H9 (cell line): Measurements from ENCODE around the gene TMEM217. TPM values are rescaled to one million over a fixed set of nuclear protein-coding genes. Genes with fewer than 3 reads are reported as not detected.

Experiments used
- DNase-seq: peaks from one replicate; pipeline ENCODE4 v3.0.0-alpha.2; 2017
- H2AFZ ChIP-seq: one replicate; pipeline ENCODE4 v1.6.1; 2013; ENCODE audit warnings: mild to moderate bottlenecking, low read length, control low read depth, moderate library complexity
- H2AK5ac ChIP-seq: 2 replicates; pipeline ENCODE4 v1.6.1; 2013; ENCODE audit warnings: low read length, control low read depth, mixed read lengths; ENCODE audit not compliant: insufficient read length
- H2BK120ac ChIP-seq: one replicate; pipeline ENCODE4 v1.6.1; 2013; ENCODE audit warnings: low read depth, mild to moderate bottlenecking, low read length, control low read depth, inconsistent platforms; ENCODE audit not compliant: poor library complexity, severe bottlenecking
- H2BK12ac ChIP-seq: 2 replicates; pipeline ENCODE4 v1.6.1; 2013; ENCODE audit warnings: low read length, control low read depth, mixed read lengths, low read depth; ENCODE audit not compliant: insufficient read length
- H2BK15ac ChIP-seq: 2 replicates; pipeline ENCODE4 v1.6.1; 2013; ENCODE audit warnings: low read depth, low read length, control low read depth
- H2BK20ac ChIP-seq: one replicate; pipeline ENCODE4 v1.6.1; 2013; ENCODE audit warnings: low read depth, mild to moderate bottlenecking, low read length, control low read depth, inconsistent platforms; ENCODE audit not compliant: poor library complexity, severe bottlenecking
- H2BK5ac ChIP-seq: 2 replicates; pipeline ENCODE4 v1.6.1; 2013; ENCODE audit warnings: low read length, control low read depth, mixed read lengths; ENCODE audit not compliant: insufficient read length
- H3K14ac ChIP-seq: 2 replicates; pipeline ENCODE4 v1.6.1; 2013; ENCODE audit warnings: low read length, control low read depth; ENCODE audit not compliant: insufficient read depth
- H3K18ac ChIP-seq: 2 replicates; pipeline ENCODE4 v1.6.1; 2013; ENCODE audit warnings: low read depth, mild to moderate bottlenecking, mixed read lengths, low read length, control low read depth; ENCODE audit not compliant: insufficient read length
- H3K23ac ChIP-seq: 2 replicates; pipeline ENCODE4 v1.6.1; 2013; ENCODE audit warnings: low read length, control low read depth, mixed read lengths, low read depth; ENCODE audit not compliant: insufficient read length
- H3K23me2 ChIP-seq: 2 replicates; pipeline ENCODE4 v1.6.1; 2013; ENCODE audit warnings: low read depth, mild to moderate bottlenecking, mixed read lengths, low read length, control low read depth; ENCODE audit not compliant: insufficient read length, poor library complexity, severe bottlenecking
- H3K27ac ChIP-seq: 2 replicates; pipeline ENCODE4 v1.5.1; 2013; ENCODE audit warnings: low read length, control low read depth, mixed read lengths, low read depth; ENCODE audit not compliant: insufficient read length
- H3K27me3 ChIP-seq: 2 replicates; pipeline ENCODE4 v1.6.1; 2013; ENCODE audit warnings: low read length, control low read depth, inconsistent platforms; ENCODE audit not compliant: insufficient read depth
- H3K4ac ChIP-seq: 2 replicates; pipeline ENCODE4 v1.6.1; 2013; ENCODE audit warnings: low read depth, mild to moderate bottlenecking, control low read depth, inconsistent platforms, low read length, moderate library complexity
- H3K4me1 ChIP-seq: 2 replicates; pipeline ENCODE4 v1.6.1; 2013; ENCODE audit warnings: low read length, control low read depth, inconsistent platforms; ENCODE audit not compliant: insufficient read depth
- H3K4me2 ChIP-seq: 2 replicates; pipeline ENCODE4 v1.6.1; 2013; ENCODE audit warnings: low read length, control low read depth, mixed read lengths; ENCODE audit not compliant: insufficient read length, insufficient read depth
- H3K56ac ChIP-seq: 2 replicates; pipeline ENCODE4 v1.6.1; 2013; ENCODE audit warnings: low read depth, mild to moderate bottlenecking, mixed read lengths, low read length, control low read depth; ENCODE audit not compliant: insufficient read length
- H3K79me1 ChIP-seq: 2 replicates; pipeline ENCODE4 v1.6.1; 2013; ENCODE audit warnings: low read depth, mild to moderate bottlenecking, moderate library complexity, low read length, control low read depth, inconsistent platforms; ENCODE audit not compliant: insufficient read depth, poor library complexity, severe bottlenecking
- H3K79me2 ChIP-seq: 2 replicates; pipeline ENCODE4 v1.6.1; 2013; ENCODE audit warnings: low read length, control low read depth, inconsistent platforms; ENCODE audit not compliant: insufficient read depth
- H3K9ac ChIP-seq: 2 replicates; pipeline ENCODE4 v1.6.1; 2013; ENCODE audit warnings: low read length, control low read depth, mixed read lengths; ENCODE audit not compliant: insufficient read length; ENCODE audit errors: extremely low read depth
- H3K9me3 ChIP-seq: one replicate; pipeline ENCODE4 v1.6.1; 2013; ENCODE audit warnings: low read depth, low read length, inconsistent platforms; ENCODE audit not compliant: control insufficient read depth
- H3T11ph ChIP-seq: one replicate; pipeline ENCODE4 v1.6.1; 2013; ENCODE audit warnings: mild to moderate bottlenecking, low read length, control low read depth, inconsistent platforms
- H4K20me1 ChIP-seq: one replicate; pipeline ENCODE4 v1.6.1; 2013; ENCODE audit not compliant: control insufficient read depth, insufficient read length, insufficient read depth
- H4K5ac ChIP-seq: 2 replicates; pipeline ENCODE4 v1.6.1; 2013; ENCODE audit warnings: low read depth, mild to moderate bottlenecking, mixed read lengths, low read length, control low read depth; ENCODE audit not compliant: insufficient read length
- H4K8ac ChIP-seq: replicated peaks from 2 replicates; pipeline ENCODE4 v1.6.1; 2013; ENCODE audit warnings: low read length, control low read depth, mixed read lengths, low read depth; ENCODE audit not compliant: insufficient read length
- H4K91ac ChIP-seq: 2 replicates; pipeline ENCODE4 v1.6.1; 2013; ENCODE audit warnings: low read depth, mild to moderate bottlenecking, moderate library complexity, mixed read lengths, low read length, control low read depth; ENCODE audit not compliant: insufficient read length
- H3K27ac Mint-ChIP-seq, 3 experiments: 2 replicates in 2 of 3; 3 replicates in 1 of 3; pipeline ENCODE4 v1.8.0; 2020 to 2021; ENCODE audit warnings: mixed read lengths in 3 of 3, mild to moderate bottlenecking in 1 of 3, moderate library complexity in 1 of 3
- H3K27me3 Mint-ChIP-seq: 2 replicates; pipeline ENCODE4 v1.8.0; 2021; ENCODE audit warnings: low read depth, mild to moderate bottlenecking, moderate library complexity, mixed read lengths
- H3K36me3 Mint-ChIP-seq, 3 experiments: 2 replicates in 2 of 3; 3 replicates in 1 of 3; pipeline ENCODE4 v1.8.0; 2020 to 2021; ENCODE audit warnings: low read depth in 3 of 3, mixed read lengths in 3 of 3; ENCODE audit not compliant: insufficient read depth in 1 of 3
- H3K4me1 Mint-ChIP-seq, 2 experiments: 2 replicates each; pipeline ENCODE4 v1.8.0; 2020; ENCODE audit warnings: mixed read lengths in 2 of 2
- H3K4me3 Mint-ChIP-seq, 2 experiments: 2 replicates in 1 of 2; 3 replicates in 1 of 2; pipeline ENCODE4 v1.8.0; 2020 to 2021; ENCODE audit warnings: mild to moderate bottlenecking in 2 of 2, mixed read lengths in 2 of 2, moderate library complexity in 1 of 2
- H3K9me3 Mint-ChIP-seq, 2 experiments: 2 replicates in 1 of 2; 3 replicates in 1 of 2; pipeline ENCODE4 v1.8.0; 2020; ENCODE audit warnings: mild to moderate bottlenecking in 2 of 2, mixed read lengths in 2 of 2, moderate library complexity in 1 of 2
- CTCF ChIP-seq: fragments of 200-600 bp; sonication (generic); conservative IDR thresholded peaks from 3 replicates; pipeline ENCODE4 v1.8.0; 2021; ENCODE audit warnings: antibody characterized with exemption, mild to moderate bottlenecking
- WGBS: extraction: QIAGEN DNeasy Blood & Tissue Kit; methylation state at CpG from one replicate; pipeline ENCODE4 v1.1.7; 2013; ENCODE audit warnings: missing lambda C conversion rate, low lambda C conversion rate, mixed read lengths; ENCODE audit not compliant: insufficient read length; ENCODE audit errors: extremely low coverage; 5-methylcytosine and 5-hydroxymethylcytosine counted together
- total RNA-seq: library from RNA; stranded (reverse); gene quantifications from 2 replicates; pipeline ENCODE4 v1.2.1, GENCODE V29; 2021

Gene TMEM217
- total RNA-seq, 1 experiment from 2014 or later, result 1.1 TPM

DNA sequence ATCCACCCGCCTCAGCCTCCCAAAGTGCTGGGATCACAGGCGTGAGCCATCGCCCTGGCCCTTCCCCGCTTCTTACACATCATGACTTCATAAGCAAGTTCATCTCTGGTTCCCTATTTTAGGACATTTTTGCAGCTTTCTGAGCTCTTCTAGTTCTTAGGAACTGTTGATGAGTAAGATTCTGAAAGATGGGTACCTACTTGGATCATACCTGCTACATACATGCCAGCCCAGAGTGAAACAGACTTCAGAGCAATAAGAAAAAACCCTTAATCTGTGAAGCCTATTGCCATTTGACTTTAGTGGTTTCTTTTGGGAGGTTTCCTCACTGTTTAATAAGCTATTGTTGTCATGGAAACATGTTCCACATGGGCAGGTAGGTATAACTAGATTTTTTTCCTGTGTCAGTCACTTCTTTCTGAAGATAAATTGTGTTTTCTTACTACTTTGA lies 27.9 kb upstream of the TMEM217 start:
- Histone ChIP-seq H3K18ac (no peak overlapping the region), H3K79me2 (no peaks in the 10 kb centered on the region), H4K8ac (no peak overlapping the region), H3K9ac (no peak overlapping the region), H3K23me2 (no peaks in the 10 kb centered on the region), H2BK15ac (no peak overlapping the region), H2BK12ac (no peak overlapping the region), H2AK5ac (no peak overlapping the region), H3K14ac (no peak overlapping the region), H3K4ac (no peak overlapping the region), H2BK120ac (no peak overlapping the region), H3K9me3 (no peaks in the 10 kb centered on the region), H2AFZ (no peak overlapping the region), H3K4me1 (no peaks in the 10 kb centered on the region), H4K5ac (no peak overlapping the region), H2BK20ac (no peak overlapping the region), H3K4me2 (no peak overlapping the region), H4K91ac (no peak overlapping the region), H3K79me1 (no peaks in the 10 kb centered on the region), H4K20me1 (no peaks in the 10 kb centered on the region), H3K56ac (no peak overlapping the region), H3K23ac (no peak overlapping the region), H3T11ph (no peak overlapping the region), H3K27ac (no peak overlapping the region), H2BK5ac (no peak overlapping the region), H3K27me3 (no peaks in the 10 kb centered on the region)
- WGBS, result no CpG with 5 or more reads among the region's 4 CpGs
- Mint-ChIP-seq H3K9me3 (no peaks in the 10 kb centered on the region), H3K4me1 (no peaks in the 10 kb centered on the region), H3K4me3 (no peak overlapping the region), H3K27me3 (no peaks in the 10 kb centered on the region), H3K36me3 (peaks cover 24 to 56% (median 56%) of the 10 kb centered on the region in 3 experiments; a peak in 6 of 7 replicates), H3K27ac (no peak overlapping the region)
- no peak for DNase-seq
- no peak for TF ChIP-seq CTCF
